ENCODE data around the gene FLT1.

Gene FLT1

GRCh38 chr13:28387740-28388501, 107.0 kb downstream of the FLT1 start:
- H3K9me3 ChIP-seq (ENCODE audit: control insufficient read depth, low read length): no peaks in the 10 kb centered on the region
- WGBS, 2 experiments (ENCODE audit: insufficient coverage in 2 of 2): 56 to 87% methylated on average over 3 of the region's 4 CpGs
- H3K4me3 ChIP-seq (ENCODE audit: extremely low read depth, insufficient read depth, low read length, poor library complexity, severe bottlenecking): no peak overlapping the region
- peaks cover 63% of the 10 kb centered on the region for H3K36me3 ChIP-seq (ENCODE audit: control insufficient read depth, insufficient read depth, low read length)
- no peak overlapping the region for H3K27ac ChIP-seq (ENCODE audit: low read depth, low read length, severe bottlenecking)
- H3K4me1 ChIP-seq (ENCODE audit: control insufficient read depth, insufficient read depth, low read length, poor library complexity, severe bottlenecking): peaks cover 17% of the 10 kb centered on the region

GRCh38 chr13:28385362-28385761, 109.6 kb downstream of the FLT1 start:
- WGBS, 2 experiments (ENCODE audit: insufficient coverage in 2 of 2): no CpG with 5 or more reads among the region's 1 CpG
- Histone ChIP-seq H3K4me3 (ENCODE audit: extremely low read depth, insufficient read depth, low read length, poor library complexity, severe bottlenecking) (no peak overlapping the region), H3K36me3 (ENCODE audit: control insufficient read depth, insufficient read depth, low read length) (peaks cover 65% of the 10 kb centered on the region), H3K9me3 (ENCODE audit: control insufficient read depth, low read length) (no peaks in the 10 kb centered on the region), H3K27ac (ENCODE audit: low read depth, low read length, severe bottlenecking) (no peak overlapping the region), H3K4me1 (ENCODE audit: control insufficient read depth, insufficient read depth, low read length, poor library complexity, severe bottlenecking) (peaks cover 4% of the 10 kb centered on the region)

GRCh38 chr13:28384789-28385188, 110.1 kb downstream of the FLT1 start:
- peaks cover 5% of the 10 kb centered on the region for H3K4me1 ChIP-seq (ENCODE audit: control insufficient read depth, insufficient read depth, low read length, poor library complexity, severe bottlenecking)
- H3K27ac ChIP-seq (ENCODE audit: low read depth, low read length, severe bottlenecking): no peak overlapping the region
- H3K36me3 ChIP-seq (ENCODE audit: control insufficient read depth, insufficient read depth, low read length): peaks cover 65% of the 10 kb centered on the region
- H3K9me3 ChIP-seq (ENCODE audit: control insufficient read depth, low read length): no peaks in the 10 kb centered on the region
- WGBS, 2 experiments (ENCODE audit: insufficient coverage in 2 of 2): 94 to 100% methylated on average over 2 of the region's 4 CpGs
- H3K4me3 ChIP-seq (ENCODE audit: extremely low read depth, insufficient read depth, low read length, poor library complexity, severe bottlenecking): no peak overlapping the region

GRCh38 chr13:28380319-28380718, 114.6 kb downstream of the FLT1 start:
- 100% methylated on average over 1 of the region's 3 CpGs; no CpG with 5 or more reads in 1 of the 2 experiments for WGBS, 2 experiments (ENCODE audit: insufficient coverage in 2 of 2)
- Histone ChIP-seq H3K36me3 (ENCODE audit: control insufficient read depth, insufficient read depth, low read length) (peaks cover 75% of the 10 kb centered on the region), H3K4me3 (ENCODE audit: extremely low read depth, insufficient read depth, low read length, poor library complexity, severe bottlenecking) (no peak overlapping the region), H3K27ac (ENCODE audit: low read depth, low read length, severe bottlenecking) (no peak overlapping the region), H3K4me1 (ENCODE audit: control insufficient read depth, insufficient read depth, low read length, poor library complexity, severe bottlenecking) (peaks cover 9% of the 10 kb centered on the region), H3K9me3 (ENCODE audit: control insufficient read depth, low read length) (no peaks in the 10 kb centered on the region)

- Histone ChIP-seq H3K4me3 (ENCODE audit: extremely low read depth, insufficient read depth, low read length, poor library complexity, severe bottlenecking) (no peak overlapping the region), H3K27ac (ENCODE audit: low read depth, low read length, severe bottlenecking) (no peak overlapping the region)
- 91% methylated on average over 11 of the region's 12 CpGs for WGBS, 2 experiments (ENCODE audit: insufficient coverage in 2 of 2)
These were observed 115.4 kb downstream of the FLT1 start for GRCh38 chr13:28379371-28380083.

GRCh38 chr13:28376604-28377003, 118.3 kb downstream of the FLT1 start:
- WGBS, 2 experiments (ENCODE audit: insufficient coverage in 2 of 2): 83 to 100% methylated on average over 1 to 2 of the region's 2 CpGs
- Histone ChIP-seq H3K9me3 (ENCODE audit: control insufficient read depth, low read length) (no peaks in the 10 kb centered on the region), H3K4me1 (ENCODE audit: control insufficient read depth, insufficient read depth, low read length, poor library complexity, severe bottlenecking) (peaks cover 9% of the 10 kb centered on the region), H3K27ac (ENCODE audit: low read depth, low read length, severe bottlenecking) (peak overlapping the region; percentile 13), H3K4me3 (ENCODE audit: extremely low read depth, insufficient read depth, low read length, poor library complexity, severe bottlenecking) (no peak overlapping the region), H3K36me3 (ENCODE audit: control insufficient read depth, insufficient read depth, low read length) (peaks cover 51% of the 10 kb centered on the region)

More at GRCh38 chr13:28379371-28380083, 115.4 kb downstream of the FLT1 start:
- H3K36me3 ChIP-seq (ENCODE audit: control insufficient read depth, insufficient read depth, low read length): peaks cover 70% of the 10 kb centered on the region
- H3K9me3 ChIP-seq (ENCODE audit: control insufficient read depth, low read length): no peaks in the 10 kb centered on the region
- peaks cover 9% of the 10 kb centered on the region for H3K4me1 ChIP-seq (ENCODE audit: control insufficient read depth, insufficient read depth, low read length, poor library complexity, severe bottlenecking)

- Histone ChIP-seq H3K4me1 (ENCODE audit: control insufficient read depth, insufficient read depth, low read length, poor library complexity, severe bottlenecking) (peaks cover 9% of the 10 kb centered on the region), H3K36me3 (ENCODE audit: control insufficient read depth, insufficient read depth, low read length) (peaks cover 51% of the 10 kb centered on the region), H3K4me3 (ENCODE audit: extremely low read depth, insufficient read depth, low read length, poor library complexity, severe bottlenecking) (no peak overlapping the region), H3K9me3 (ENCODE audit: control insufficient read depth, low read length) (no peaks in the 10 kb centered on the region), H3K27ac (ENCODE audit: low read depth, low read length, severe bottlenecking) (peak overlapping the region; percentile 38)
- WGBS, 2 experiments (ENCODE audit: insufficient coverage in 2 of 2): 0 to 60% methylated on average over 1 of the region's 5 CpGs
These were observed 119.5 kb downstream of the FLT1 start for GRCh38 chr13:28375250-28375930.

GRCh38 chr13:28373810-28374209, 121.1 kb downstream of the FLT1 start:
- Histone ChIP-seq H3K9me3 (ENCODE audit: control insufficient read depth, low read length) (no peaks in the 10 kb centered on the region), H3K4me1 (ENCODE audit: control insufficient read depth, insufficient read depth, low read length, poor library complexity, severe bottlenecking) (peaks cover 4% of the 10 kb centered on the region), H3K27ac (ENCODE audit: low read depth, low read length, severe bottlenecking) (no peak overlapping the region), H3K36me3 (ENCODE audit: control insufficient read depth, insufficient read depth, low read length) (peaks cover 49% of the 10 kb centered on the region), H3K4me3 (ENCODE audit: extremely low read depth, insufficient read depth, low read length, poor library complexity, severe bottlenecking) (no peak overlapping the region)
- WGBS, 2 experiments (ENCODE audit: insufficient coverage in 2 of 2): 60 to 93% methylated on average over 1 to 3 of the region's 3 CpGs

GRCh38 chr13:28370448-28370847, 124.5 kb downstream of the FLT1 start:
- Histone ChIP-seq H3K9me3 (ENCODE audit: control insufficient read depth, low read length) (no peaks in the 10 kb centered on the region), H3K27ac (ENCODE audit: low read depth, low read length, severe bottlenecking) (no peak overlapping the region), H3K4me1 (ENCODE audit: control insufficient read depth, insufficient read depth, low read length, poor library complexity, severe bottlenecking) (no peaks in the 10 kb centered on the region), H3K4me3 (ENCODE audit: extremely low read depth, insufficient read depth, low read length, poor library complexity, severe bottlenecking) (no peak overlapping the region), H3K36me3 (ENCODE audit: control insufficient read depth, insufficient read depth, low read length) (peaks cover 47% of the 10 kb centered on the region)
- 100% methylated on average over 2 of the region's 4 CpGs; no CpG with 5 or more reads in 1 of the 2 experiments for WGBS, 2 experiments (ENCODE audit: insufficient coverage in 2 of 2)

- WGBS, 2 experiments (ENCODE audit: insufficient coverage in 2 of 2): 96 to 100% methylated on average over 2 of the region's 2 CpGs
- Histone ChIP-seq H3K27ac (ENCODE audit: low read depth, low read length, severe bottlenecking) (peak overlapping the region; percentile 96), H3K36me3 (ENCODE audit: control insufficient read depth, insufficient read depth, low read length) (peaks cover 3% of the 10 kb centered on the region)
These were observed 136.2 kb downstream of the FLT1 start for GRCh38 chr13:28358708-28359107.

More at GRCh38 chr13:28358708-28359107, 136.2 kb downstream of the FLT1 start:
- Histone ChIP-seq H3K4me3 (ENCODE audit: extremely low read depth, insufficient read depth, low read length, poor library complexity, severe bottlenecking) (no peak overlapping the region), H3K4me1 (ENCODE audit: control insufficient read depth, insufficient read depth, low read length, poor library complexity, severe bottlenecking) (peaks cover 41% of the 10 kb centered on the region), H3K9me3 (ENCODE audit: control insufficient read depth, low read length) (no peaks in the 10 kb centered on the region)

All from mesodermal cell (in vitro differentiated cells).